ENCODE measurements around the gene SORCS1. TPM values are rescaled to one million over a fixed set of nuclear protein-coding genes. Genes with fewer than 3 reads are reported as not detected.

Gene SORCS1
- total and polyA plus RNA-seq, 4 donors, result 0.08 to 0.21 (median 0.09) TPM; not detected in 1

DNA sequence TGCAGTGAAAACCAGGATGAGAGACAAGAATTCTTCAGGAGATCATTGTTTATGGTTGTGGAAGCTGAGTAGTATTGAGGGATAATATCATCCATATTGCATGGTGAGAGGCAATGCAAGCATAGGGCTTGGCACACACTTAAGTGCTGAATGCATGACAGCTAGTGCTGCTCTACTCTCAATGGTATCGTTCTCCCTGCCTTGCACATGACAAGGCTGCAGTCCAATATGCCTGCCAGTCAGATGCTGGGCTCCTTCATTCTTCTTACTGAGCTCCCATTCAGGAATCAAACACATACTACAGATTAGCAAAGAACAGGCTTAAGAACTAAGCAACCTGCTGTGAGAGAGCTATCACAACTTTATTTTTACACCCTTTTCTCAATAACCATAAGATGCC is 72.2 kb downstream of the SORCS1 start:
- H3K4me1 ChIP-seq (ENCODE audit: control insufficient read depth in 4 of 4, insufficient read depth in 4 of 4, low read length in 3 of 4), result peaks cover 0 to 9% (median 7%) of the 10 kb centered on the region in 4 donors
- H3K9me3 ChIP-seq (ENCODE audit: control insufficient read depth in 4 of 4, low read length in 3 of 4), result no peaks in the 10 kb centered on the region
- H3K4me3 ChIP-seq (ENCODE audit: low read depth in 1 of 3, low read length in 3 of 3), result no peak overlapping the region
- H3K27me3 ChIP-seq (ENCODE audit: control insufficient read depth in 4 of 4, insufficient read depth in 4 of 4, low read length in 3 of 4), result no peaks in the 10 kb centered on the region
- no peaks in the 10 kb centered on the region for H3K36me3 ChIP-seq (ENCODE audit: control insufficient read depth in 4 of 4, insufficient read depth in 3 of 4, low read depth in 1 of 4, low read length in 3 of 4)
- DNase-seq (ENCODE audit: low spot score), result no peak
- H3K27ac ChIP-seq (ENCODE audit: low read depth in 1 of 2, low read length in 2 of 2), result no peak overlapping the region
- 90% methylated on average over 1 of the region's 1 CpG for WGBS
- TF ChIP-seq HNF4A (conservative IDR thresholded peaks at IDR 0.05) (no peak), HNF4G (IDR thresholded peaks at IDR 0.05) (no peak), GABPA (IDR thresholded peaks at IDR 0.05 in 1 of 2, conservative IDR thresholded peaks at IDR 0.05 in 1 of 2) (no peak), NR2F2 (IDR thresholded peaks at IDR 0.05) (no peak), EGR1 (IDR thresholded peaks at IDR 0.05; ENCODE audit: low read depth in 2 of 2) (no peak), TAF1 (conservative IDR thresholded peaks at IDR 0.05) (no peak), RXRA (IDR thresholded peaks at IDR 0.05) (no peak), FOXA1 (IDR thresholded peaks at IDR 0.05) (no peak), RAD21 (IDR thresholded peaks at IDR 0.05) (no peak), YY1 (IDR thresholded peaks at IDR 0.05) (no peak), FOXA2 (IDR thresholded peaks at IDR 0.05) (no peak), JUND (IDR thresholded peaks at IDR 0.05) (no peak)
- TF ChIP-seq, protein P1, sequence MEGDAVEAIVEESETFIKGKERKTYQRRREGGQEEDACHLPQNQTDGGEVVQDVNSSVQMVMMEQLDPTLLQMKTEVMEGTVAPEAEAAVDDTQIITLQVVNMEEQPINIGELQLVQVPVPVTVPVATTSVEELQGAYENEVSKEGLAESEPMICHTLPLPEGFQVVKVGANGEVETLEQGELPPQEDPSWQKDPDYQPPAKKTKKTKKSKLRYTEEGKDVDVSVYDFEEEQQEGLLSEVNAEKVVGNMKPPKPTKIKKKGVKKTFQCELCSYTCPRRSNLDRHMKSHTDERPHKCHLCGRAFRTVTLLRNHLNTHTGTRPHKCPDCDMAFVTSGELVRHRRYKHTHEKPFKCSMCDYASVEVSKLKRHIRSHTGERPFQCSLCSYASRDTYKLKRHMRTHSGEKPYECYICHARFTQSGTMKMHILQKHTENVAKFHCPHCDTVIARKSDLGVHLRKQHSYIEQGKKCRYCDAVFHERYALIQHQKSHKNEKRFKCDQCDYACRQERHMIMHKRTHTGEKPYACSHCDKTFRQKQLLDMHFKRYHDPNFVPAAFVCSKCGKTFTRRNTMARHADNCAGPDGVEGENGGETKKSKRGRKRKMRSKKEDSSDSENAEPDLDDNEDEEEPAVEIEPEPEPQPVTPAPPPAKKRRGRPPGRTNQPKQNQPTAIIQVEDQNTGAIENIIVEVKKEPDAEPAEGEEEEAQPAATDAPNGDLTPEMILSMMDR (IDR thresholded peaks at IDR 0.05; ENCODE audit: low read depth, low read length, missing input control), result no peak
- TF ChIP-seq, protein P2, sequence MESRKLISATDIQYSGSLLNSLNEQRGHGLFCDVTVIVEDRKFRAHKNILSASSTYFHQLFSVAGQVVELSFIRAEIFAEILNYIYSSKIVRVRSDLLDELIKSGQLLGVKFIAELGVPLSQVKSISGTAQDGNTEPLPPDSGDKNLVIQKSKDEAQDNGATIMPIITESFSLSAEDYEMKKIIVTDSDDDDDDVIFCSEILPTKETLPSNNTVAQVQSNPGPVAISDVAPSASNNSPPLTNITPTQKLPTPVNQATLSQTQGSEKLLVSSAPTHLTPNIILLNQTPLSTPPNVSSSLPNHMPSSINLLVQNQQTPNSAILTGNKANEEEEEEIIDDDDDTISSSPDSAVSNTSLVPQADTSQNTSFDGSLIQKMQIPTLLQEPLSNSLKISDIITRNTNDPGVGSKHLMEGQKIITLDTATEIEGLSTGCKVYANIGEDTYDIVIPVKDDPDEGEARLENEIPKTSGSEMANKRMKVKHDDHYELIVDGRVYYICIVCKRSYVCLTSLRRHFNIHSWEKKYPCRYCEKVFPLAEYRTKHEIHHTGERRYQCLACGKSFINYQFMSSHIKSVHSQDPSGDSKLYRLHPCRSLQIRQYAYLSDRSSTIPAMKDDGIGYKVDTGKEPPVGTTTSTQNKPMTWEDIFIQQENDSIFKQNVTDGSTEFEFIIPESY (IDR thresholded peaks at IDR 0.05), result no peak
- TF ChIP-seq, protein P3, sequence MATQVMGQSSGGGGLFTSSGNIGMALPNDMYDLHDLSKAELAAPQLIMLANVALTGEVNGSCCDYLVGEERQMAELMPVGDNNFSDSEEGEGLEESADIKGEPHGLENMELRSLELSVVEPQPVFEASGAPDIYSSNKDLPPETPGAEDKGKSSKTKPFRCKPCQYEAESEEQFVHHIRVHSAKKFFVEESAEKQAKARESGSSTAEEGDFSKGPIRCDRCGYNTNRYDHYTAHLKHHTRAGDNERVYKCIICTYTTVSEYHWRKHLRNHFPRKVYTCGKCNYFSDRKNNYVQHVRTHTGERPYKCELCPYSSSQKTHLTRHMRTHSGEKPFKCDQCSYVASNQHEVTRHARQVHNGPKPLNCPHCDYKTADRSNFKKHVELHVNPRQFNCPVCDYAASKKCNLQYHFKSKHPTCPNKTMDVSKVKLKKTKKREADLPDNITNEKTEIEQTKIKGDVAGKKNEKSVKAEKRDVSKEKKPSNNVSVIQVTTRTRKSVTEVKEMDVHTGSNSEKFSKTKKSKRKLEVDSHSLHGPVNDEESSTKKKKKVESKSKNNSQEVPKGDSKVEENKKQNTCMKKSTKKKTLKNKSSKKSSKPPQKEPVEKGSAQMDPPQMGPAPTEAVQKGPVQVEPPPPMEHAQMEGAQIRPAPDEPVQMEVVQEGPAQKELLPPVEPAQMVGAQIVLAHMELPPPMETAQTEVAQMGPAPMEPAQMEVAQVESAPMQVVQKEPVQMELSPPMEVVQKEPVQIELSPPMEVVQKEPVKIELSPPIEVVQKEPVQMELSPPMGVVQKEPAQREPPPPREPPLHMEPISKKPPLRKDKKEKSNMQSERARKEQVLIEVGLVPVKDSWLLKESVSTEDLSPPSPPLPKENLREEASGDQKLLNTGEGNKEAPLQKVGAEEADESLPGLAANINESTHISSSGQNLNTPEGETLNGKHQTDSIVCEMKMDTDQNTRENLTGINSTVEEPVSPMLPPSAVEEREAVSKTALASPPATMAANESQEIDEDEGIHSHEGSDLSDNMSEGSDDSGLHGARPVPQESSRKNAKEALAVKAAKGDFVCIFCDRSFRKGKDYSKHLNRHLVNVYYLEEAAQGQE (IDR thresholded peaks at IDR 0.05), result no peak
- TF ChIP-seq, protein P4, sequence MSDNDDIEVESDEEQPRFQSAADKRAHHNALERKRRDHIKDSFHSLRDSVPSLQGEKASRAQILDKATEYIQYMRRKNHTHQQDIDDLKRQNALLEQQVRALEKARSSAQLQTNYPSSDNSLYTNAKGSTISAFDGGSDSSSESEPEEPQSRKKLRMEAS (IDR thresholded peaks at IDR 0.05), result no peak
- no peak overlapping the region for H3K9ac ChIP-seq (ENCODE audit: low read depth in 1 of 2, low read length in 2 of 2)

DNA sequence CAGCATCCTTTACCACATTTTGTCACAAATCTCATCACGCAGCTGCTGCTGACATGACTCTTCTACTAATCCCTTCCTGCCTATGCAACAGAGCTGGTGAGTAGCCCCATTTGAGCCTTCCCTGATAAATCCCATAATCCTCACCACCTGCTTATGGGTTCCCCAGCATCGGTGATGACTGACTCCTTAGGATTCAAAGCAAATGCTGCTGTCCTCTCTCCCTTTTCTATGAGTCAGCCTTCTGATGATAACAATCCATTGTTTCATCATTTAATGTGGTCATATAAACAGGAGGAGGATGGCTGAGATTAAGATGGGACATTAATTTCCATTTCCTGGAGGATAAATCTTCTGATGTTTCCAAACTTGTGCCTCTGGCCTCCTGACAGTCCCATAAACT is 73.4 kb downstream of the SORCS1 start:
- WGBS, result 92% methylated on average over 2 of the region's 2 CpGs
- H3K27ac ChIP-seq (ENCODE audit: low read depth in 1 of 2, low read length in 2 of 2), result no peak overlapping the region
- no peak overlapping the region for H3K9ac ChIP-seq (ENCODE audit: low read depth in 1 of 2, low read length in 2 of 2)
- DNase-seq (ENCODE audit: low spot score), result no peak
- no peaks in the 10 kb centered on the region for H3K9me3 ChIP-seq (ENCODE audit: control insufficient read depth in 4 of 4, low read length in 3 of 4)
- peaks cover 0 to 9% (median 7%) of the 10 kb centered on the region in 4 donors for H3K4me1 ChIP-seq (ENCODE audit: control insufficient read depth in 4 of 4, insufficient read depth in 4 of 4, low read length in 3 of 4)
- H3K27me3 ChIP-seq (ENCODE audit: control insufficient read depth in 4 of 4, insufficient read depth in 4 of 4, low read length in 3 of 4), result no peaks in the 10 kb centered on the region
- H3K4me3 ChIP-seq (ENCODE audit: low read depth in 1 of 3, low read length in 3 of 3), result no peak overlapping the region
- H3K36me3 ChIP-seq (ENCODE audit: control insufficient read depth in 4 of 4, insufficient read depth in 3 of 4, low read depth in 1 of 4, low read length in 3 of 4), result no peaks in the 10 kb centered on the region
- TF ChIP-seq SP1 (IDR thresholded peaks at IDR 0.05) (no peak), TAF1 (conservative IDR thresholded peaks at IDR 0.05) (no peak), HNF4A (conservative IDR thresholded peaks at IDR 0.05) (no peak), HNF4G (IDR thresholded peaks at IDR 0.05) (no peak), YY1 (IDR thresholded peaks at IDR 0.05) (no peak), FOXA2 (IDR thresholded peaks at IDR 0.05) (no peak), FOXA1 (IDR thresholded peaks at IDR 0.05) (no peak)
- TF ChIP-seq, protein P1 (IDR thresholded peaks at IDR 0.05; ENCODE audit: low read depth, low read length, missing input control), result no peak
- TF ChIP-seq, protein P4 (IDR thresholded peaks at IDR 0.05), result no peak
- TF ChIP-seq, protein P3 (IDR thresholded peaks at IDR 0.05), result no peak
